Measurements from ENCODE around the gene RASSF5.

RASSF5 gene

DNA sequence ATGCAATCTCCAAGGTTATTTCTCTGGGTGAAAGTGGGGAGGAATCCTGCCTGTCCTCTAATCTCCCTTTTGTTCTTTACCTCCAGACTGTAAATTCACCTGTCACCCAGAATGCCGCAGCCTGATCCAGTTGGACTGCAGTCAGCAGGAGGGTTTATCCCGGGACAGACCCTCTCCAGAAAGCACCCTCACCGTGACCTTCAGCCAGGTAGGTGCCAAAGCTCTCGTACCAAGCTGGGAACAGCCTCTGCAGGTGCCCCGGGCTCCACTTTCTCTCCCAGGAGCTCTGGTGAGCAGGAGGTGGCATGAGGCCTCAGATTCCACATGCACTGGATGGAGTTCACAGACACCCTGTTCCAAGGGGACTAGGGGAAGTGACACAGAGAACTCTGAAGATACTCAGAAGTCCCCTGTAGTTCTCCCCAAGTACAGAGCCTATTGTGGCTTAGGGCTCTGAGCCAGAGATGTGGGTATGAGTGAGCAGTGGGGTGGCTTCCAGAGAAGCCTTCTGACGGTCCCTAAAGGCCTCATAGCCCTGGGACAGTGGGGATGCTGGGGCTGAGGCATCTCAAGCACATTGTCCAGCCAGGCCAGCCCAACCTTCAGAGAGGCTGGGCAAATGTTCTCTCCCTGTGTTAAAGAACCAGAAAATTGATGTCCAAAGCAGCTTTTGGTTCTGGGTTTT lies 30.9 kb downstream of the RASSF5 start:
- H3K4me3 ChIP-seq (ENCODE audit: low read depth, low read length): no peak overlapping the region
- TF ChIP-seq, protein P1, sequence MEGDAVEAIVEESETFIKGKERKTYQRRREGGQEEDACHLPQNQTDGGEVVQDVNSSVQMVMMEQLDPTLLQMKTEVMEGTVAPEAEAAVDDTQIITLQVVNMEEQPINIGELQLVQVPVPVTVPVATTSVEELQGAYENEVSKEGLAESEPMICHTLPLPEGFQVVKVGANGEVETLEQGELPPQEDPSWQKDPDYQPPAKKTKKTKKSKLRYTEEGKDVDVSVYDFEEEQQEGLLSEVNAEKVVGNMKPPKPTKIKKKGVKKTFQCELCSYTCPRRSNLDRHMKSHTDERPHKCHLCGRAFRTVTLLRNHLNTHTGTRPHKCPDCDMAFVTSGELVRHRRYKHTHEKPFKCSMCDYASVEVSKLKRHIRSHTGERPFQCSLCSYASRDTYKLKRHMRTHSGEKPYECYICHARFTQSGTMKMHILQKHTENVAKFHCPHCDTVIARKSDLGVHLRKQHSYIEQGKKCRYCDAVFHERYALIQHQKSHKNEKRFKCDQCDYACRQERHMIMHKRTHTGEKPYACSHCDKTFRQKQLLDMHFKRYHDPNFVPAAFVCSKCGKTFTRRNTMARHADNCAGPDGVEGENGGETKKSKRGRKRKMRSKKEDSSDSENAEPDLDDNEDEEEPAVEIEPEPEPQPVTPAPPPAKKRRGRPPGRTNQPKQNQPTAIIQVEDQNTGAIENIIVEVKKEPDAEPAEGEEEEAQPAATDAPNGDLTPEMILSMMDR (IDR thresholded peaks at IDR 0.05; ENCODE audit: low read depth, low read length): no peak

DNA sequence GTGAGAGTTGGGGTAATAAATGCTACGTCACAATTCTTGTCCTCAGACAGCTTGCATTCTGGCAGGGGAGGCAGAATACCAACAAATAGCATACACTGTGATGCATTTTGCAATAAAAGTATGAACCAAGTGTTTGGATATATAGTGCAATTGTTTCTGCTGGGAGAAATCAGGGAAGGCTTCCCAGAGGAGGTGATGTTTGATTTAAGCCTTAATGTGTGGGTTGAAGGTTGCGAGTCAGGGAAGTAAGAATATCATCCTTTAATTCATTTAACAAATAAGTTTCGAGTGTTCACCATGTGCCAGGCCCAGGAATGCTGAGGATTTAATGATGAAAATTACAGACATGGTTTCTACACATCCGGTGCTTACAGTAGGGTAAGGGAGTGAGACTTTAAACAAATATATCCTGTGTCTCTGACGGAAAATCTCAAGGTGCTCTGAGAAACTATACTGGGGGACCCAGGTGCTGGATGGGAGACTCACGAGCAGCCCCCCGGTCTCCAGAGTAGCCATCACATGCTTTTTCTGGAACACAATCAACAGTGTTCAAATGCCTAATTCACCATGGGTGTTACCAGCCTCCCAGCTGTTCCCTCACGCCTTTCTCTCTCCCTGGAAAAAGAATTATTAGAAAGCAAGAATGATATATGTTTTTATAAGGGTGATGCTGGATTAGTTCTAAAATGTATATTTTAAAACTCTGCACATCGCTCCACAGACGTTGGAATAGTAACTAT lies 31.7 kb downstream of the RASSF5 start:
- no peak overlapping the region for H3K4me3 ChIP-seq (ENCODE audit: low read depth, low read length)
- TF ChIP-seq, protein P1 (IDR thresholded peaks at IDR 0.05; ENCODE audit: low read depth, low read length): no peak

DNA sequence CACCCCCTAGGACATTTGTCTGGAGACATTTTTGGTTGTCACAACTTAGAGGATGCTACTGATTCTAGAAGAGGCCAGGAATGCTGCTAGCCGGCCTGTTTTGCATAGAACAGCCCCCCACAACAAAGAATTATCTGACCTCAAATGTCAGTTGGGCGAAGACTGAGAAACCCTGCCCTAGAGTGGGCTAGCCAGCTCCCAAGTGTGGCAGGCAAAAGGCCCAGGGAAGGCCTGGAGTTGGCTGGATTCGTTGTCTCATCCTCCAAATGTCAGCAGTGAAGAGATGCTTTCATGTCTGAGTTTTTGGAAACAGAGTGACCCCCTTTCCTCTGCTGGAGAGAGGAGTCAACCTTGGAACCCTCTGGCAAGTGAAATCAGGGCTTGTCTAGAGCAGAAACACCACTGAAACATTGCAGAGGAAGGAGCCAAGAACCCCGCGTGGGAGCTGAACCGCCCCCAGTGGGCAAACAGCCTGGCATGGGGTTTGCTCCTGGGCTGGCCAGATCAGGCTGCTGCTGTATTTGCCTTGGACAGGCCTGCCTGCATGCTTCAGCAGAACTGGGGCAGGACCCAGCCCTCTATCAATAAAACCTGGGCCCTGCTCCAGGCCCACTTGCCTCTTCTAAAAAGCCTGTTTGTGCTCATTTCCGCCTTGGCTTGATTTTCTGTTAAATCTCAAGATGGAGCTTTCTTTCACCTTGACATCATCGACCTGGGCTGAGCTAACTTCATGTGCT lies 32.9 kb downstream of the RASSF5 start:
- TF ChIP-seq, protein P1 (IDR thresholded peaks at IDR 0.05; ENCODE audit: low read depth, low read length): no peak

DNA sequence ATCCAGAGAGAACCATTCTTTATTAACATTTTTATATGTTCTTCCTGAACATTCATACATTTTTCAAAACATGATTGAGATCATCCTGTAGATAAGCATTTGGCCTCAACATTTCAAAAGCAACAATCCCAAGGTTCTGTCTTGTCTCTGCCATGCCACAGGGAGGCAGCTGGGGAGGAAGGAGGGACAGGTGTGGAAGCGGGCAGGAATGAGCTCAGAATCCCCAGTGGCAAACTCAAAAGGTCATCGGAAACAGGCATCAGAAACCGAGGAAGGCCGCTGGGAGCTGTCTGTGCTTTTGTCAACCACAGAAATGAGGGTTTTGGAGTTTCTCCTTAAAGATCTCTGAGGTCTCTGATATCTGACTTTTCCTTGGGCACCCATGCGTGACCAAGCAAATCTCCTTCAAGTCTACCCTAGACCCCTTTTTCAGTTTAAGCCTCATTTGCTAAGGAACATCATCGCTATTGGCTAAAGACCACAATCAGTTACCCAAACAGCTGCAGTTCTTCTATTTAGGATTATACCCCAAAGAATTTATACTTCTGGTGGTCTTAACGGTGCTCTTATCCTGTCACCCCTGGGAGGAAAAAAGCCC lies 34.0 kb downstream of the RASSF5 start:
- H3K4me3 ChIP-seq (ENCODE audit: low read depth, low read length): no peak overlapping the region
- TF ChIP-seq, protein P1 (IDR thresholded peaks at IDR 0.05; ENCODE audit: low read depth, low read length): no peak

More for the DNA sequence above, 32.9 kb downstream of the RASSF5 start:
- no peak overlapping the region for H3K4me3 ChIP-seq (ENCODE audit: low read depth, low read length)

DNA sequence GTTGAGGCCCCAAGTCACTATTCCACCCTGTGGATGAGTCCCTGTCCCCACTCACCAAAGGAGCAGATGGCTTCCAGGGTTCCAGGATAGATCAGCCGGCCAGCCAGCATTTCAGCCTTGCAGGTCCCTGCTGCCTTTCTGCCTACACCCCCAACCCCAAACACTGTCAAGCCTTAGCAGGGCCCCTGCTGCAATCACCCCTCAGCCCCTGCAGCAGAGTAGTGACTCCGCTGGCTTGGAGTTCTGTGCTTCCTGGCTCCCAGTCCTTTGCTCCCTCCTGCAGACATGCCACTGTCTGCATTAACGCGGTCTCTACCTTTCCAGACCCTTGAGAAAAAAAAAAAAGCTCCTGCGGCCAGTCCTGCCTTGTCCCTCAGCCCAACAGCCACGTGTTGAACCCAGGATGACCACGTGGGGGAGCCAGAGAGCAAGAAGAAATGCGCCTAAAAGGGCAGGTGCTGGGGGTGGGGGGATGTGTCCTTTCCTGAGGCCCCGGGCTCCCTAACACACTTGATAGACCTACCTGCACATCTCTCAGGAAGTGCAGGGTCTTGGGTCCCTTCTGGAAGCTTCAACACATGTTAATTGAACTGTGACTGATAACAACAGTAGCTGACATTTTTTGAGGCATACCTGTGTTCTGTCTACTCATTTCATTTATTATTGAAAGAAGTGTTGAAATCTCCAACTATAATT lies 37.4 kb downstream of the RASSF5 start:
- TF ChIP-seq, protein P1 (IDR thresholded peaks at IDR 0.05; ENCODE audit: low read depth, low read length): peak; percentile 91
- H3K4me3 ChIP-seq (ENCODE audit: low read depth, low read length): no peak overlapping the region

DNA sequence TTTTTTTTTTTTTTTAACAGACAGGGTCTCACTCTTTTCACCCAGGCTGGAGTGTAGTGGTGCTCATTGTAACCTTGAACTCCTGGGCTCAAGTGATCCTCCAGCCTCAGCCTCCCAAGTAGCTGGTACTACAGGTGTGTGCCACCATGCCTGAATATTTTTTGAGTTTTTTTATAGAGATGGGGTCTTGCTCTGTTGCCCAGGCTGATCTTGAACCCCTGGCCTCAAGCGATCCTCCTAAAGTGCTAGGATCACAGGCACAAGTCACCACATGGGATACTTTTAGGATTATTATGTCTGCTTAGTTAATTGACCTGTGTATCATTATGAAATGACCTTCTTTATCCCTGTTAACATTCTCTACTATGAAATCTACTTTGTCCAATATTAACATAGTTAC lies 38.0 kb downstream of the RASSF5 start:
- TF ChIP-seq, protein P1 (IDR thresholded peaks at IDR 0.05; ENCODE audit: low read depth, low read length): no peak
- no peak overlapping the region for H3K4me3 ChIP-seq (ENCODE audit: low read depth, low read length)

Measured in WI38 (cell line).